GM20000 (cell line): ENCODE measurements around the gene ELK3.

Experiments
- DNase-seq: peaks from one replicate; pipeline ENCODE4 v3.0.0; 2012; ENCODE audit warnings: low spot score
- TF ChIP-seq, protein P1 (sequence below): IDR thresholded peaks from 2 replicates; pipeline ENCODE4 v1.5.1; 2012; ENCODE audit warnings: mild to moderate bottlenecking, control low read depth; ENCODE audit errors: extremely low read depth, missing control alignments

ELK3 gene

DNA sequence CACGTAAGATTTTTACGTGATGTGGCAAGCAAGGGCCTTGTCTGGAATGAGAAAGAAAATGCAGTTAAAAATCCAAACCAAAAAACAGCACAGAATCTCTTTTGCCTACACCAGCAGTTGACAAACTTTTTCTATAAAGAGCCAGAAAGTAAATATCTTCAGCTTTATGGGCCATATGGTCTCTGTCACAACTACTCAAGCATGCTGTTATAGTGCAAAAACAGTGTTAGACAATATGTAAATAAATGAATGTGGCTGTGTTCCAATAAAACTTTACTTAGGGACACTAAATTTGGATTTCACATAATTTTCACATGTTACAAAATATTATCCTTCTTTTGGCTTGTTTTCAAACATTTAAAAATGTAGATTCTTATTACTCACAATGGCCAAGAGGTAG lies 6.2 kb upstream of the ELK3 start:
- TF ChIP-seq, protein P1, sequence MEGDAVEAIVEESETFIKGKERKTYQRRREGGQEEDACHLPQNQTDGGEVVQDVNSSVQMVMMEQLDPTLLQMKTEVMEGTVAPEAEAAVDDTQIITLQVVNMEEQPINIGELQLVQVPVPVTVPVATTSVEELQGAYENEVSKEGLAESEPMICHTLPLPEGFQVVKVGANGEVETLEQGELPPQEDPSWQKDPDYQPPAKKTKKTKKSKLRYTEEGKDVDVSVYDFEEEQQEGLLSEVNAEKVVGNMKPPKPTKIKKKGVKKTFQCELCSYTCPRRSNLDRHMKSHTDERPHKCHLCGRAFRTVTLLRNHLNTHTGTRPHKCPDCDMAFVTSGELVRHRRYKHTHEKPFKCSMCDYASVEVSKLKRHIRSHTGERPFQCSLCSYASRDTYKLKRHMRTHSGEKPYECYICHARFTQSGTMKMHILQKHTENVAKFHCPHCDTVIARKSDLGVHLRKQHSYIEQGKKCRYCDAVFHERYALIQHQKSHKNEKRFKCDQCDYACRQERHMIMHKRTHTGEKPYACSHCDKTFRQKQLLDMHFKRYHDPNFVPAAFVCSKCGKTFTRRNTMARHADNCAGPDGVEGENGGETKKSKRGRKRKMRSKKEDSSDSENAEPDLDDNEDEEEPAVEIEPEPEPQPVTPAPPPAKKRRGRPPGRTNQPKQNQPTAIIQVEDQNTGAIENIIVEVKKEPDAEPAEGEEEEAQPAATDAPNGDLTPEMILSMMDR: no peak
- DNase-seq: no peak

DNA sequence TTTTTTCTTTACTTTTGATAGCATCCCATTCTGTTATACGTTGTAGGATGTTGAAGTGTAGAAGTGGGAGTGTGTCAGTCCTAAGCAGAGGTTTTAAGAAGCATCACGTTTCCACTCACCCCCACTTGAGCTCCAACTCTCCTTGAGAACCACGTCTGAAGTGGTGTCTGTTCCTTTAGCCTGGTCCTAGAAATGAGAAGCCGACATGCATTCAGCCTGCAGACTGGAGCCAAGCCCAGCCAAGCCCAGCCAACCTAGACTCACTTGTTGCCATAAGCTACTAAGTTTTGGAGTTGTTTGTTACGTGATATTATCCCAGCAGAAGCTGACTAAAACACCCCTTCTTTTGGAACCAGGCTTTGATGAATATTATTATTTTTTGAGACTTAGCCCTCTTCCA lies 4.4 kb upstream of the ELK3 start:
- TF ChIP-seq, protein P1: no peak
- no peak for DNase-seq

DNA sequence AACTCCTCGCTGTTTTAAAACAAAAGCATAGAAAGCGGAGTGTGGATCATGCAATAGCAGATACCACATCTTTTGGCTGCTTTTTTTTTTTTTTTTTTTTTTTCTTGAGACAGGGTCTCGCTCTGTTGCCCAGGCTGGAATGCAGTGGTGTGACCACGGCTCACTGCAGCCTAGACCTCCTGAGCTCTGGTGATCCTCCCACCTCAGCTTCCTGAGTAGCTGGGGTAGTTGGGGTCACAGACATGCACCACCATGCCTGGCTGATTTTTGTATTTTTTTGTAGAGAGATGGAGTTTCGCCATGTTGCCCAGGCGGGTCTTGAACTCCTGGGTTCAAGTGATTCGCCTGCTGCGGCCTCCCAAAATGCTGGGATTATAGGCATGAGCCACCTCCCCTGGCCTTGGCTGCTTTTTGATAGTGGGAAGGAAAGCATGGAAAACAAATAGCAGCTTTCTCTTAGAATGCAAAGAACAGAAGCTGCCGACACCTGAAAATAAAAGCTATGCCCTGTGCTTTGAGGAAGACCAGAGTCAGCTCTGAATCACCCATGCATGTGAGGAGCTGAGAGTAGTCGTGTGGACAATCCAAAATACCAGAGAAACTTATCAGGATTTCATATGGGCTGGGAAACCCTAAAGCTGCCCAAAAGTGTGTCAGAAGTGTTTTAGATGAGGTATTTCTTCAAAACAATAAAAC lies 3.6 kb upstream of the ELK3 start:
- no peak for DNase-seq
- TF ChIP-seq, protein P1: no peak

DNA sequence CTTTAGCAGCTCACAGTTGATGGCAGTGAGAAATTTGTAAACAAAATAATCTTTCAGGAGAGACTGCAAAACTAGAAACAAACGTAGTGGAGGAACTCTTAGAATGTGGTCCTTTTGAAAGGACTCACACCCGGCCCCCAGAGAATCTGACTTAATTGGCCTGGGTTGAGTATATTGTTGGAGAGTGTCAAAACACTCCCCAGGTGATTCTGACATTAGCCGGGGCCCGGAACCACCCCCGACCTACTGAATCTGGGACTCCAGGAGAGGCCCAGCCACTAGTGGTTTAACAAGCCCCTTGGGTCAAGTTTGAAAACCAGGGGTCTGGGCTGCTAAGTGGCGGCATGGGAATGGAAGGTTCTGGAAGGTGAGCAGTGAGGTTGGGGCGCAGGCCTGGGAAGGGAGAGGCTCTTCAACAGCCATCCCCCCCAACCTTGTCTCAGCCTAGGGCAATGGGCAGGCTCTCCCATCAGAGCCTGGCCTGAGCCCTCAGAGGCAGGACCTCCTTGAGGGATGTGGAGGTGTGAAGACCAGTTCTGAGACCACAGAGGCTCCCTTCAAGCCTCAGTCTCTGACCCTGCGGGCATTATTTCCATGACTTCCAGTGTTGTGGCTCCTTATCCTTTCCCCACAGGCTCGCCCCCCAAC lies 1.1 kb upstream of the ELK3 start:
- TF ChIP-seq, protein P1: no peak
- DNase-seq: no peak

DNA sequence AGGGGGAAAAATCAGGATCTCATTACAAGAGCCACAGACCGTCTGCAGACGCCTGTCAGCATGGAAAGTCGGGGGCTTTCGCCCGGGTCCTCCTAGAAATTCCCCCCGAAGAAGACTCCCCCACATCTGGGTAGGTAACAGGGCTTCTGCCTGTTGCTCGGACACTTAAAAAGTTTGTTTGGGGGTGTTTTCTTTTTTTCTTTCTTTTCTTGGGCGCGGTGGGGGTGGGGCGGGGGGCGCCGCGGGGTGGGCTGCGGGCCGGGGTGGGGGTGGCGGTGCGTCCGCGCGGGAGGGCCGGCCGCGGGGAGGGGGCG lies 358 bp downstream of the ELK3 start:
- no peak for DNase-seq
- TF ChIP-seq, protein P1: no peak

DNA sequence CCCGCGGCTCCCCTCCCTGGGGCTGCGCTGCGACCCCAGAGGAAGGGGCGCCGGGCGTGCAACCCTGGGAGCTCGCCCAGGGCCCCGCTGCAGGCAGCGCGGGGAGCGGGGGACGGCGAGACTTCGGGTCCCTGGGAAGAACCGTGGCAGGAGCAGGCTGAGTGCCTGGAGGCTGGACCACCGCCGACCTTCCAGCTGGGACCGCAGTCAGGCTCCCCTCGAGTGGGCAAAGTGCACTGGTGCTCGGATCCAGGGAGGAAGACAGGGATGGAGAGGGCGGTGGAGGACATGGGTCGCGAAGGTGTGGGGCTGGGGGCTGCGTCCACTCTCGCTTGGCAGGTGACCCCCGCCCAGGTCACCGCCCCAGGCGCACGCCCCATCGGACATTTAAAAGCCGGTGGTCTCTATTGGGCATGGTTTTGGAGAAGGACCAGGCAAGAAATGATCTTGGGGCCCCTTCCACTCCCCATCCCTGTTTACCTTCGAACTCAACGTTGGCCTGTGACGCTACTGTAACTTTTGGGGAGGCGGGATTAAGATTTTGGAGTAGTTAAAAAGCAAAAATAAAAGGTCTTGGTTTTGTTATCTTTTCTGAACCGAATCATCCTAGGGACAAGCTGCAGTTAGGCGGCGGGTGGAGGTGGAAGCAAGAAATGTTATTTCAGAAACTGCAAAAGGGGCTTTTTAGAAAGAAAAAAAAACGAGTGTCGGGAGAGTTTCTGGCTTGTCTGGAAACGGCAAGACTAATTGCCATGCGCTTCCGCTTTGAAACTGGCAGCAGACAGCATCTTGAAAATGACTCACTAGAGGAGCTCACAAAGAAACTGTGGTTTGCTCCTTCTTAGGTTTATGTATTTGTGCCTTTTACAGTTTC lies 1.0 kb downstream of the ELK3 start:
- DNase-seq: peak; percentile 87
- TF ChIP-seq, protein P1: no peak

DNA sequence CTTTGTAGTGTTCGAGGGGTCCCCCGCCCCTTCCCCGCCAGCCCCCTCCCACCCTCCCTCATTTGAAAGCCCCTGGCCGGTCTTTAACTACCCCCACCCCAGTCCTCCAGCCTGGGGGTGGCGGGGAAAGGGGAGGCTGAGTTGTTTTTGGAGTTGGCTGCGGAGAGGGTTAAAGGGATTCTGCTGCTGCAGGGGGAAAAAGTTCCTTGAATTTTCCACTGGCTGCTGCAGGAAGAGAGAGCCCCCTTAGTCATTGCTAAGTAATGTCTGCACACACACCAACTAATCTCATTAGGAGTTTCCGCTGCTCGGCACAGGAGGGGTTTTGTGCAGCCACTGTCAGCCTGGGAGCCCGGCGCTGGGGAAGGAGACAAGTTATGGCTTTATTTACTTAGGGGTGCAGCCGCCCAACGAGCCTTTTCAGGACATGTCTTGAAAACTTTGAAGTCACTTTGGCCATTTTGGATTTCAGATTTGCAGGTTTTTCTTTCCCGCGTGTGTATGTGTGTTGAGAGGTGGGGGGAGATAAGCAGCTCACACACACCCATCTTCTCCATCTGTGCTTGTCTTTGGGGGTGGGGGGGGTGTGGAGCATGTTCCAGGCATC lies 1.8 kb downstream of the ELK3 start:
- TF ChIP-seq, protein P1: no peak
- no peak for DNase-seq
